HEK293T (cell line): ENCODE data around the gene HOXB6.

Experiments
- BHLHE40 ChIP-seq: fragments of 450-650 bp; IDR thresholded peaks from 2 replicates; pipeline ENCODE4 v1.6.1; 2016; ENCODE audit warnings: mild to moderate bottlenecking, moderate library complexity, borderline replicate concordance
- ELF4 ChIP-seq: fragments of 450-650 bp; IDR thresholded peaks from 2 replicates; pipeline ENCODE4 v1.6.1; 2017; ENCODE audit warnings: antibody characterized with exemption
- FOXA1 ChIP-seq: fragments of 450-650 bp; IDR thresholded peaks from 2 replicates; pipeline ENCODE4 v1.6.1; 2016; ENCODE audit warnings: mild to moderate bottlenecking
- FOXK2 ChIP-seq: fragments of 450-650 bp; IDR thresholded peaks from 2 replicates; pipeline ENCODE4 v1.6.1; 2016; ENCODE audit warnings: mild to moderate bottlenecking
- PKNOX1 ChIP-seq: fragments of 450-650 bp; IDR thresholded peaks from 2 replicates; pipeline ENCODE4 v1.6.1; 2016
- SP1 ChIP-seq: fragments of 450-650 bp; IDR thresholded peaks from 2 replicates; pipeline ENCODE4 v1.6.1; 2017

- TF ChIP-seq ELF4 (no peak), BHLHE40 (no peak), FOXK2 (no peak), SP1 (no peak), PKNOX1 (no peak), FOXA1 (no peak)
These were observed 56.1 kb downstream of the HOXB6 start for GRCh38 chr17:48548523-48549280.
